GM12892 (cell line): ENCODE results near the gene CYP19A1.

ENCODE experiments used
- POLR2A ChIP-seq: IDR thresholded peaks from 2 replicates; pipeline ENCODE4 v1.6.1; 2011; ENCODE audit warnings: low read depth, low read length, control low read depth
- POLR2AphosphoS5 ChIP-seq: IDR thresholded peaks from 2 replicates; pipeline ENCODE4 v1.6.1; 2011; ENCODE audit warnings: low read depth, low read length, control low read depth
- TAF1 ChIP-seq: IDR thresholded peaks from 2 replicates; pipeline ENCODE4 v1.6.1; 2011; ENCODE audit warnings: low read depth, mild to moderate bottlenecking, control low read depth, low read length, borderline replicate concordance

- no peak for TF ChIP-seq POLR2A
- TF ChIP-seq TAF1 = no peak
- TF ChIP-seq POLR2AphosphoS5 = no peak
These were observed 125.5 kb downstream of the CYP19A1 start for GRCh38 chr15:51212909-51213308.
